HEK293 (cell line): Measurements from ENCODE around the gene HLA-DQB2.

Experiments used
- CTCF ChIA-PET: fragments of 350-600 bp; formaldehyde crosslinking; extraction: SDS; loops from one replicate; lab custom pipeline; 2021; ENCODE audit warnings: antibody characterized with exemption; lab: Yijun Ruan, JAX
- POLR2A ChIA-PET: fragments of 300-600 bp; formaldehyde crosslinking; extraction: SDS; loops from one replicate; lab custom pipeline; 2020; ENCODE audit warnings: antibody characterized with exemption, inconsistent platforms; lab: Yijun Ruan, JAX
- H3K27ac ChIP-seq: fragments of 200-500 bp; sonication (Bioruptor generic); 2 replicates; pipeline ENCODE4 v1.5.1; 2014; ENCODE audit warnings: low read depth, low read length, control low read depth, inconsistent platforms; ENCODE audit errors: extremely low read depth
- H3K36me3 ChIP-seq, 2 experiments: fragments of 200-500 bp in 1 of 2; sonication (Bioruptor generic) in 1 of 2; 1 replicate in 1 of 2; 2 replicates in 1 of 2; pipeline ENCODE4 v1.5.1; 2014 to 2017; ENCODE audit warnings: inconsistent platforms in 2 of 2, low read length in 2 of 2; ENCODE audit not compliant: control insufficient read depth in 2 of 2, insufficient read depth in 1 of 2
- H3K4me1 ChIP-seq: fragments of 200-500 bp; sonication (Bioruptor generic); 2 replicates; pipeline ENCODE4 v1.5.1; 2014; ENCODE audit warnings: mild to moderate bottlenecking, low read length, inconsistent platforms; ENCODE audit not compliant: control insufficient read depth, insufficient read depth
- H3K4me3 ChIP-seq: 2 replicates; pipeline ENCODE4 v1.5.1; 2011; ENCODE audit warnings: low read depth, mild to moderate bottlenecking, control low read depth, low read length, moderate library complexity
- H3K9me3 ChIP-seq: fragments of 200-500 bp; sonication (Bioruptor generic); 2 replicates; pipeline ENCODE4 v1.5.1; 2014; ENCODE audit warnings: low read depth, low read length, inconsistent platforms; ENCODE audit not compliant: control insufficient read depth, insufficient read depth
- WT1 ChIP-seq: fragments of 450-650 bp; formaldehyde crosslinking; IDR thresholded peaks from 2 replicates; pipeline ENCODE4 v1.5.1; 2016; ENCODE audit warnings: missing biosample characterization, missing genetic modification characterization
- ZNF23 ChIP-seq: fragments of 450-650 bp; formaldehyde crosslinking; IDR thresholded peaks from 2 replicates; pipeline ENCODE4 v1.5.1; 2016; ENCODE audit warnings: missing biosample characterization, missing genetic modification characterization, borderline replicate concordance
- ZNF354C ChIP-seq: fragments of 450-650 bp; formaldehyde crosslinking; IDR thresholded peaks from 2 replicates; pipeline ENCODE4 v1.5.1; 2016; ENCODE audit warnings: missing biosample characterization, missing genetic modification characterization, low read depth, borderline replicate concordance
- ZNF366 ChIP-seq: fragments of 450-650 bp; formaldehyde crosslinking; conservative IDR thresholded peaks from 2 replicates; pipeline ENCODE4 v1.5.1; 2016; ENCODE audit warnings: missing biosample characterization, missing genetic modification characterization
- ZNF37A ChIP-seq: fragments of 450-650 bp; IDR thresholded peaks from 2 replicates; pipeline ENCODE4 v1.5.1; 2018; ENCODE audit warnings: missing biosample characterization, missing genetic modification characterization
- ZNF391 ChIP-seq: fragments of 450-650 bp; formaldehyde crosslinking; IDR thresholded peaks from 2 replicates; pipeline ENCODE4 v1.5.1; 2016; ENCODE audit warnings: low read depth, missing biosample characterization, missing genetic modification characterization, borderline replicate concordance
- ZNF521 ChIP-seq: fragments of 450-650 bp; formaldehyde crosslinking; IDR thresholded peaks from 2 replicates; pipeline ENCODE4 v1.5.1; 2017; ENCODE audit warnings: missing biosample characterization, mild to moderate bottlenecking, missing genetic modification characterization
- ZNF561 ChIP-seq: fragments of 450-650 bp; IDR thresholded peaks from 2 replicates; pipeline ENCODE4 v1.5.1; 2018; ENCODE audit warnings: missing biosample characterization, missing genetic modification characterization, borderline replicate concordance
- ZNF571 ChIP-seq: fragments of 450-650 bp; formaldehyde crosslinking; IDR thresholded peaks from 2 replicates; pipeline ENCODE4 v1.5.0; 2017; ENCODE audit warnings: missing biosample characterization, missing genetic modification characterization
- ZNF645 ChIP-seq: fragments of 450-650 bp; formaldehyde crosslinking; IDR thresholded peaks from 2 replicates; pipeline ENCODE4; 2016; ENCODE audit warnings: missing biosample characterization, missing genetic modification characterization
- ZNF76 ChIP-seq: fragments of 450-650 bp; formaldehyde crosslinking; IDR thresholded peaks from 2 replicates; pipeline ENCODE4; 2016; ENCODE audit warnings: low read depth, missing biosample characterization, missing genetic modification characterization, borderline replicate concordance
- TF ChIP-seq, protein P1 (sequence below): fragments of 450-650 bp; formaldehyde crosslinking; IDR thresholded peaks from 2 replicates; pipeline ENCODE4 v1.5.1; 2016; ENCODE audit warnings: missing biosample characterization, missing genetic modification characterization
- TF ChIP-seq, protein P2 (sequence below): fragments of 450-650 bp; formaldehyde crosslinking; IDR thresholded peaks from 2 replicates; pipeline ENCODE4 v1.5.1; 2016; ENCODE audit warnings: missing biosample characterization, missing genetic modification characterization, borderline replicate concordance
- TF ChIP-seq, protein P3 (sequence below): fragments of 450-650 bp; formaldehyde crosslinking; IDR thresholded peaks from 2 replicates; pipeline ENCODE4 v1.5.1; 2016; ENCODE audit warnings: missing biosample characterization, missing genetic modification characterization
- TF ChIP-seq, protein P4 (sequence below): fragments of 450-650 bp; formaldehyde crosslinking; IDR thresholded peaks from 2 replicates; pipeline ENCODE4 v1.5.1; 2016; ENCODE audit warnings: missing biosample characterization, missing genetic modification characterization

Gene HLA-DQB2

GRCh38 chr6:32718879-32719278, 44.5 kb downstream of the HLA-DQB2 start:
- no peaks in the 10 kb centered on the region for H3K36me3 ChIP-seq
- TF ChIP-seq ZNF76 (no peak), WT1 (tag by site-specific recombination) (0 out of 2 replicates have a peak, but pooled peaks have one; percentile 18), ZNF521 (no peak), ZNF37A (no peak)
- TF ChIP-seq, all 188 proteins: peak for 1
- POLR2A ChIA-PET = no interaction called here
- CTCF ChIA-PET = interaction anchor here (1.4 kb wide), 1 partner anchor 16 kb away, joined by 9 read pairs; no protein-coding TSS in a partner anchor
- Histone ChIP-seq H3K9me3 (no peaks in the 10 kb centered on the region), H3K4me3 (no peak overlapping the region), H3K4me1 (no peaks in the 10 kb centered on the region), H3K27ac (no peak overlapping the region)

DNA sequence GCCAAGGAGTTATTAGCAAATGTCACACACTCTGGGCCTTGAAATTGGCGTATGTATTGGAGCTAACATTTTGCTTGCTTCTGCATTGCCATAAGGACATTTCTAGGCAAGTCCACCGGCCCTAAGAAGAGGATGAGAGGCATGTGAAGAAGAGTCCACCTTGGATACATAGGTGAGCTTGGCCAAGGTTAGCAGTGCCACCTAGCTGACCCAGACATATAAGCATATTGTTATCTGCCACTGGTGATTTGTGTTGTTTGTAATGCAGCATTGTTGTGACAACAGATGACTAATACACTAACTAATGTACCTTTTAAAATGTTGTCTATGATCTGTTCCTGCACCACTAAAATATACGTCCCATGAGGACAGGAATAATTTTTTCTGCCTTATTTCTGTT, 46.9 kb downstream of the HLA-DQB2 start:
- Histone ChIP-seq H3K4me1 (no peaks in the 10 kb centered on the region), H3K27ac (no peak overlapping the region), H3K4me3 (no peak overlapping the region), H3K36me3 (no peaks in the 10 kb centered on the region), H3K9me3 (no peaks in the 10 kb centered on the region)
- TF ChIP-seq, protein P1, sequence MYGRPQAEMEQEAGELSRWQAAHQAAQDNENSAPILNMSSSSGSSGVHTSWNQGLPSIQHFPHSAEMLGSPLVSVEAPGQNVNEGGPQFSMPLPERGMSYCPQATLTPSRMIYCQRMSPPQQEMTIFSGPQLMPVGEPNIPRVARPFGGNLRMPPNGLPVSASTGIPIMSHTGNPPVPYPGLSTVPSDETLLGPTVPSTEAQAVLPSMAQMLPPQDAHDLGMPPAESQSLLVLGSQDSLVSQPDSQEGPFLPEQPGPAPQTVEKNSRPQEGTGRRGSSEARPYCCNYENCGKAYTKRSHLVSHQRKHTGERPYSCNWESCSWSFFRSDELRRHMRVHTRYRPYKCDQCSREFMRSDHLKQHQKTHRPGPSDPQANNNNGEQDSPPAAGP (tag by site-specific recombination) = no peak
- TF ChIP-seq ZNF23 (no peak), ZNF571 (tag by site-specific recombination) (no peak), ZNF391 (tag by site-specific recombination) (no peak), ZNF645 (no peak), ZNF561 (tag by site-specific recombination) (no peak), ZNF354C (tag by site-specific recombination) (no peak), ZNF366 (no peak)
- TF ChIP-seq, protein P2, sequence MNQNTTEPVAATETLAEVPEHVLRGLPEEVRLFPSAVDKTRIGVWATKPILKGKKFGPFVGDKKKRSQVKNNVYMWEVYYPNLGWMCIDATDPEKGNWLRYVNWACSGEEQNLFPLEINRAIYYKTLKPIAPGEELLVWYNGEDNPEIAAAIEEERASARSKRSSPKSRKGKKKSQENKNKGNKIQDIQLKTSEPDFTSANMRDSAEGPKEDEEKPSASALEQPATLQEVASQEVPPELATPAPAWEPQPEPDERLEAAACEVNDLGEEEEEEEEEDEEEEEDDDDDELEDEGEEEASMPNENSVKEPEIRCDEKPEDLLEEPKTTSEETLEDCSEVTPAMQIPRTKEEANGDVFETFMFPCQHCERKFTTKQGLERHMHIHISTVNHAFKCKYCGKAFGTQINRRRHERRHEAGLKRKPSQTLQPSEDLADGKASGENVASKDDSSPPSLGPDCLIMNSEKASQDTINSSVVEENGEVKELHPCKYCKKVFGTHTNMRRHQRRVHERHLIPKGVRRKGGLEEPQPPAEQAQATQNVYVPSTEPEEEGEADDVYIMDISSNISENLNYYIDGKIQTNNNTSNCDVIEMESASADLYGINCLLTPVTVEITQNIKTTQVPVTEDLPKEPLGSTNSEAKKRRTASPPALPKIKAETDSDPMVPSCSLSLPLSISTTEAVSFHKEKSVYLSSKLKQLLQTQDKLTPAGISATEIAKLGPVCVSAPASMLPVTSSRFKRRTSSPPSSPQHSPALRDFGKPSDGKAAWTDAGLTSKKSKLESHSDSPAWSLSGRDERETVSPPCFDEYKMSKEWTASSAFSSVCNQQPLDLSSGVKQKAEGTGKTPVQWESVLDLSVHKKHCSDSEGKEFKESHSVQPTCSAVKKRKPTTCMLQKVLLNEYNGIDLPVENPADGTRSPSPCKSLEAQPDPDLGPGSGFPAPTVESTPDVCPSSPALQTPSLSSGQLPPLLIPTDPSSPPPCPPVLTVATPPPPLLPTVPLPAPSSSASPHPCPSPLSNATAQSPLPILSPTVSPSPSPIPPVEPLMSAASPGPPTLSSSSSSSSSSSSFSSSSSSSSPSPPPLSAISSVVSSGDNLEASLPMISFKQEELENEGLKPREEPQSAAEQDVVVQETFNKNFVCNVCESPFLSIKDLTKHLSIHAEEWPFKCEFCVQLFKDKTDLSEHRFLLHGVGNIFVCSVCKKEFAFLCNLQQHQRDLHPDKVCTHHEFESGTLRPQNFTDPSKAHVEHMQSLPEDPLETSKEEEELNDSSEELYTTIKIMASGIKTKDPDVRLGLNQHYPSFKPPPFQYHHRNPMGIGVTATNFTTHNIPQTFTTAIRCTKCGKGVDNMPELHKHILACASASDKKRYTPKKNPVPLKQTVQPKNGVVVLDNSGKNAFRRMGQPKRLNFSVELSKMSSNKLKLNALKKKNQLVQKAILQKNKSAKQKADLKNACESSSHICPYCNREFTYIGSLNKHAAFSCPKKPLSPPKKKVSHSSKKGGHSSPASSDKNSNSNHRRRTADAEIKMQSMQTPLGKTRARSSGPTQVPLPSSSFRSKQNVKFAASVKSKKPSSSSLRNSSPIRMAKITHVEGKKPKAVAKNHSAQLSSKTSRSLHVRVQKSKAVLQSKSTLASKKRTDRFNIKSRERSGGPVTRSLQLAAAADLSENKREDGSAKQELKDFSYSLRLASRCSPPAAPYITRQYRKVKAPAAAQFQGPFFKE (tag by site-specific recombination) = no peak
- TF ChIP-seq, protein P3, sequence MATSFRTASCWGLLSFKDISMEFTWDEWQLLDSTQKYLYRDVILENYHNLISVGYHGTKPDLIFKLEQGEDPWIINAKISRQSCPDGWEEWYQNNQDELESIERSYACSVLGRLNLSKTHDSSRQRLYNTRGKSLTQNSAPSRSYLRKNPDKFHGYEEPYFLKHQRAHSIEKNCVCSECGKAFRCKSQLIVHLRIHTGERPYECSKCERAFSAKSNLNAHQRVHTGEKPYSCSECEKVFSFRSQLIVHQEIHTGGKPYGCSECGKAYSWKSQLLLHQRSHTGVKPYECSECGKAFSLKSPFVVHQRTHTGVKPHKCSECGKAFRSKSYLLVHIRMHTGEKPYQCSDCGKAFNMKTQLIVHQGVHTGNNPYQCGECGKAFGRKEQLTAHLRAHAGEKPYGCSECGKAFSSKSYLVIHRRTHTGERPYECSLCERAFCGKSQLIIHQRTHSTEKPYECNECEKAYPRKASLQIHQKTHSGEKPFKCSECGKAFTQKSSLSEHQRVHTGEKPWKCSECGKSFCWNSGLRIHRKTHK (tag by site-specific recombination) = no peak
- TF ChIP-seq, protein P4, sequence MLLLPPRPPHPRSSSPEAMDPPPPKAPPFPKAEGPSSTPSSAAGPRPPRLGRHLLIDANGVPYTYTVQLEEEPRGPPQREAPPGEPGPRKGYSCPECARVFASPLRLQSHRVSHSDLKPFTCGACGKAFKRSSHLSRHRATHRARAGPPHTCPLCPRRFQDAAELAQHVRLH (tag by site-specific recombination) = no peak
- POLR2A ChIA-PET = no interaction called here
- CTCF ChIA-PET = interaction anchor here (0.6 to 1.6 kb wide), 2 partner anchors 152 to 155 kb away, joined by 4 to 6 read pairs; no protein-coding TSS in a partner anchor
